GM18517 (cell line): ENCODE results near the gene MVP.
"Not testable (repeated sequence)": the region's sequence is repeated elsewhere in the genome, so short reads cannot be mapped to it uniquely, and the experiment has no call there.

Experiments used
- ATAC-seq: cut with Tn5 transposase; IDR thresholded peaks from one replicate; pipeline ENCODE4 v1.9.1; 2021; ENCODE audit warnings: mild to moderate bottlenecking, moderate library complexity; ENCODE audit not compliant: unreplicated experiment

Gene MVP

DNA sequence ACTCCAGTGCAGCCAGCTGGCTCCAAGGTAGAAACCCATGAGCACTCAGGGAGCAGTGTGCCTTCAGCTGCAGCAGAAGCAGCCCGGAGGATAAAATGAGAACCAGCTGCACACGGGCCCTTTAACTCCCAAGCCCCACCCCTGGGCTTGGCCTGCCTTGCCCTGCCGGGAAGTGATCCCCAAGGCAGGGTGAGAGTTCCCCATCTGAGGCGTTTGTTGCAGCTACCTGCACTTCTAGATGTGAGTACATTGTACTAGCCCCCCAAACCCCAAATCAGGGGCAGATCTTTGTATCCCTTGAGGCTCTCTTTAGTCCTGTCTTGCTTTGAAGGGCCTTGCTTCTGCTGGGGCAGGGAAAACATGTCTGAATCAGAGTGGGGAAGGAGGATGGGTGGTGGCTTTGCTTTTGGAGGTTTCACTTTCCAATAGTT, at the start of gene MVP:
MVP (plus strand) TSS at position 192 of the 431 bp plus-strand sequence. CDS start 10,088 bp downstream, outside the sequence.
- no peak for ATAC-seq

DNA sequence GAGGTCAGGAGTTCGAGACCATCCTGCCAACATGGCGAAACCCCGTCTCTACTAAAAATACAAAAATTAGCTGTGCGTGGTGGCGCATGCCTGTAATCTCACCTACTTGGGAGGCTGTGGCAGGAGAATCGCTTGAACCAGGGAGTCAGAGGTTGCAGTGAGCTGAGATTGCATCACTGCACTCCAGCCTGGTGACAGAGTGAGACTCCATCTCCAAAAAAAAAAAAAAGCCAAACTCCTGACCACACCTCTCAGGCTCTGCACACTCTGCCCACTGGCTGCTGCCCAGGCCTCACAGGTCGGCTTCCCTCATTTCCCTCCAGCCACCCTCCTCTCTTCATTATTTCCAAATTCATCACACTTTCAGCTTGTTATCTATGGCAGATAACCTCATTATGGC, 47.9 kb upstream of the MVP start:
- not testable (repeated sequence) for ATAC-seq

DNA sequence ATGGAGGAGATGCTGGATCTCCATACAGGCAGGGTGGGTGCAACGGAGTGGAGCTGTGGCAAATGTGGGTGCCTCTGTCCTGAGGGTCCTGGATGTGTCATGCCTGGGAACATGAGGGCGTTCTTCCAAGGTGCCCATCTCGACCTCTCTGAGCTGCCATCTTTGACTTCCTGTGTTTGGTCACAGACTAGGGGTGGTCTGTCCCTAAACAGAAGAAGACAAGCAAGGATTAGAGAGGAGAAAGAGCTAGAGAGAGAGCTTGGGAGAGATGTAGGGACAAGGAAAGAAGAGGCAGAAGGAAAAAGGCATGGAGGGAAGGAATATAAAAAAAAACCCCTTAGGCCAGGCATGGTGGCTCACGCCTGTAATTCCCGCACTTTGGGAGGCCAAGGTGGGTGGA, 45.5 kb upstream of the MVP start:
- ATAC-seq = no peak

DNA sequence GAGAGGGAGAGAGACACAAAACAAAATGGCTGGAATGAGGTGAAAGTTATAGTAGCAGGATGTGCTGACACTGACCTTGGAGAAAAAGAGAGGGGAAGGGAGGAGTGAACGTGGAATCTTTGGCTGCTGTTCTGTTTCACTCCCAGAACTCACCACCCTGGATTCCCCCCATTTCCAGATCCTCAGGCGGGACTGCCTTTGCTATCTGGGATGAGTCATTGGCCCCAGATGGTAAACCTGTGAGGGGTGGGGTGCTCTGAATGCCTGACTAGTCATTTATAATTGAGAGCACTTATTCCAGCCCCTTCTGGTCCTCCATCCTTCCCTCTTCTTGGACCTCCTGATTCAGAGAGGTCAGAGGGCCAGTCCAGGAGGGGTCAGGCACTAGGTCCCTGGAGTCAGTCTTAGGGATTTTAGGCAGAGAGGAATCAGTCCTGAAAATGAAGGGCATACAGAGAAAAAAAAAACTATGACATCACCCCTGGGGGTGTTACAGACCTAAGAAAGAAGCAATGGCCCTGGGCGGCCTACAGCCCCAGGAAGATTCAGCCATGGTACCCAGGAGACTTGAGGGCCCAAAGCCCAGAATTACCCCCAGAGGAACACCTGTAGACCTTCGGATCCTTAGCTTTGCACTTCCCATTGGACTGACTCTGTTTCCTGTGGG, 44.4 kb upstream of the MVP start:
- no peak for ATAC-seq

DNA sequence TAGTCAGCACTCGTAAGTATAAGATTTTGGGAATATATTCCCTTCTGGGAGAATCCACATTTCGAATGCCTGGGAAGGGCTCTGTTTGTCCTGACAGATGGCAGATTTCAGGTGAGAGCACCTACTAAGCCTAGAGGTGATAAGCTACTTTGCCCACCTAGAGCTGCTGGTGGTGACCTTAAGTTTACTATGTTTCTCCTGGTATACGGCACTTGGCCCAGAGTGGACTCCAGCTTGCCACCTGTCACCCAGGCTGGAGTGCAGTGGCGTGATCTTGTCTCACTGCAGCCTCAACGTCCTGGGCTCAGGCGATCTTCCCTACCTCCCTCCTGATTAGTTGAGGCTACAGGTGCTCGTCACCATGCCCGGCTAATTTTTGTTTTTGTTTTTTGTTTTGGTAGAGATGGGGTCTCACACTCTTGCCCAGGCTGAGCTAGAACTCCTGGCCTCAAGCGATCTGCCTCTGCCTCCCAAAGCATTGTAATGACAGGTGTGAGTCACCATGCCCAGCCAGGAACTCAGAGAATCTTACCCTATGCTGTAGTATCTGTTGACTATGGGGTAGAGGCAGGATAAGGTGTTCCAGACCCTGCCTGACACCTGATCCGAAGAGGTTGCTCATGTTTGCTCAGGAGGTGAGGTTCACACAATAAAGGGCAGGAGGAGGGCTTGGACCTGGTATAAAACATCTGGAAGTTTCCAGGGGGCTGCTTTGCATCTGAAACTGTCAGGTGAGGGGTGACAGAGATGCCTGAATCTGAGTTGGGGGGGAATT, 42.5 kb upstream of the MVP start, which contains the start of gene ZG16:
ZG16 (plus strand) TSS at position 681 of the 775 bp plus-strand sequence. CDS start 1,011 bp downstream, outside the sequence.
- no peak for ATAC-seq

DNA sequence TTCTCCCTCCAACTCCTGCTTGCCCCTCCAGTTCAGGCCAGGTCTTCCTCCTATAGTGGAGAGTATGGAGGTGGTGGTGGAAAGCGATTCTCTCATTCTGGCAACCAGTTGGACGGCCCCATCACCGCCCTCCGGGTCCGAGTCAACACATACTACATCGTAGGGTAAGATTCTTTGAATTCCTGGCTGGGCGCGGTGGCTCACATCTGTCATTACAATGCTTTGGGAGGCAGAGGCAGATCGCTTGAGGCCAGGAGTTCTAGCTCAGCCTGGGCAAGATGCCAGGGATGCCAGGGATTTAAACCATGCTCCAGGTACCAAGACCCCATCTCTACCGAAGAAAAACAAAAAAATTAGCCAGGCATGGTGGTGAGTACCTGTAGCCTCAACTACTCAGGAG, 40.8 kb upstream of the MVP start:
- no peak for ATAC-seq

DNA sequence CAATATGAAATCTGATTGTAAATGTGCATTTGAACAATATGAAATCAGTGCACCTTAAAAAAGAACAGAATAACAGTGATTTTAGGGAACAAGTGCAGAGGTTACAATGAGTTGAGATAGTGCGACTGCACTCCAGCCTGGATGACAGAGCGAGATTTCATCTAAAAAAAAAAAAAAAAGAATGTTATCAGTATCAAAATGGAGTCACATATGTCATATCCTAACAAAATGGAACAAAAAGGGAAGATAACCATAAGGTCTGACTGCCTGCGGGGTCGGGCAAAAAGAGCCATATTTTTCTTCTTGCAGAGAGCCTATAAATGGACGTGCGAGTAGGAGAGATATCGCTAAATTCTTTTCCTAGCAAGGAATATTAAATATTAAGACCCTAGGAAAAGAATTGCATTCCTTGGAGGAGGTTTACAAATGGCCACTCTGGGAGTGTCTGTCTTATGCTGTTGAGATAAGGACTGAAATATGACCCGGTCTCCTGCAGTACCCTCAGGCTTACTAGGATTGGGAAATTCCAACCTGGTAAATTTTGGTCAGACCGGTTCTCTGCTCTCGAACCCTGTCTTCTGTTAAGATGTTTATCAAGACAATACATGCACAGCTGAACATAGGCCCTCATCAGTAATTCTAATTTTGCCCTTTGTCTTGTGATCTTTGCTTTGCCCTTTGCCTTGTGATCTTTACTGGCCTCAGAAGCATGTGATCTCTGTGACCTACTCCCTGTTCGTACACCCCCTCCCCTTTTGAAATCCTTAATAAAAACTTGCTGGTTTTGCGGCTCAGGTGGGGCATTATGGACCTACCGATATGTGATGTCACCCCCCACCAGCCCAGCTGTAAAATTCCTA, 36.9 kb upstream of the MVP start:
- not testable (repeated sequence) for ATAC-seq

DNA sequence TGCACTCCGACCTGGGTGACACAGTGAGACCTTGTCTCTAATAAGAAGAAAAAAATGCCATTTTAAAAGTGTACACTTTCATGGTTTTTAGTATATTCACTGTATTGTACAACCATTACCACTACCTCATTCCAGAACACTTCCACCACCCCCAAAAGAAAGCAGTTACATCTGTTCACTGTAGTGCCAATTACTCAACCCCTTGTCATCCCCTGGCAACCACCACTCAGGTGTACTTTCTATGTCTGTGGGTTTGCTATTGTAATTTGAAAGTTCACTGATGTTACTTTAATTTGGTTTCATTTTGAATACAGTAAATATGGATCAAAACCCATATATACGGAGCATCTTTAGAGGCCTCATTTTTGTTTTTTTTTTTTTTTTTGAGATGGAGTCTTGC, 36.1 kb upstream of the MVP start:
- no peak for ATAC-seq

DNA sequence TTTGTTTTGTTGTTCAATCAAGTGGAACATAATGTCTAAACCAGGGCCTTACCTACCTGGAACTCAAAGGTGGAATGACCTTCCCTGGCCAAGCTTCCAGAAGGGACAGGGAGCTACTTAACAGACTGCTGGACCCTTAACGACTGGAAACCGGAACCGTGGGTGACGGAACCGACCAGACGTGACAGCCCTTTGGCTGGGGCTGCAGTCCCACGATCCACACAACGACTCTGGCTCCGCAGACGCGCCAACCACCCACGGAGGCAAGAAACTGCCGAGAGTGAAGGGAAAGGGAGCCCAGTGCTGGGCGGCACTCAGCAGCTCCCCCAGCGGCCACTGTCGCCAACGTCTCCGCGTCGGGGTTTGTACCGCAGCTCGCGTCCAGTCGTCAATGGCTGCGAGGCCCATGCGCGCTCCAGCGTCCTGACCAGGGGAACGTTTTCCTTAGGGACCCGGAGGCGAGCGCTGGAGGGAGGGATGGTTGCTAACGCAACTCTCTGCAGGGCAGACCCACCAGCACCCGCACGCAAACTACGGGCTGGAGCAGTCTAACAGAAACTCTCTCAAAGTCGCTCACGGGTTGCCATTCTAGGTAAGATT, 35.3 kb upstream of the MVP start:
- ATAC-seq = no peak

DNA sequence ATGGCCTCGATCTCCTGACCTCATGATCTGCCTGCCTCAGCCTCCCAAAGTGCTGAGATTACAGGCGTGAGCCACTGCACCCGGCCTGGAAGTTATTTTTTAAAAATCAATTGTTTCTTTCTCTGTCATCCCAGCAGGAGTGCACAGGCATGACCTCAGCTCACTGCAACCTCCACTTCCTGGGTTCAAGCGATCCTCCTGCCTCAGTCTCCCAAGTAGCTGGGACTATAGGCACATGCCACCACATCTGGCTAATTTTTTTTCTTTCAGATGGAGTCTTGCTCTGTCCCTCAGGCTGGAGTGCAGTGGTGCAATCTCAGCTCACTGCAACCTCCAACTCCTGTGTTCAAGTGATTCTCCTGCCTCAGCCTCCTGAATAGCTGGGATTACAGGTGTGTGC, 33.1 kb upstream of the MVP start:
- ATAC-seq = not testable (repeated sequence)

DNA sequence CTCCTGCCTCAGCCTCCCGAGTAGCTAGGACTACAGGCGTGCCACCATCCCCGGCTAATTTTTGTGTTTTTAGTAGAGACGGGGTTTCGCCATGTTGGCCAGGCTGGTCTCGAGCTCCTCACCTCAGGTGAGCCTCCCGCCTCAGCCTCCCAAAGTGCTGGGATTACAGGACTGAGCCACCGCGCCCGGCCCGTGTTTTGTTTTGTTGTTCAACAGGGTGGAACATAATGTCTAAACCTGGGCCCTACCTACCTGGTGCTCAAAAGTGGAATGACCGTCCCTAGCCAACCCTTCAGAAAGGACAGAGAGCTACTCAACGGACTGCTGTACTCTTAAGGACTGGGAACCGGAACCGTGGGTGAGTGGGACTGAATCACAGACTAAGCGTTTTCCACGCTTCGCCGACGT, 30.5 kb upstream of the MVP start:
- ATAC-seq = no peak

DNA sequence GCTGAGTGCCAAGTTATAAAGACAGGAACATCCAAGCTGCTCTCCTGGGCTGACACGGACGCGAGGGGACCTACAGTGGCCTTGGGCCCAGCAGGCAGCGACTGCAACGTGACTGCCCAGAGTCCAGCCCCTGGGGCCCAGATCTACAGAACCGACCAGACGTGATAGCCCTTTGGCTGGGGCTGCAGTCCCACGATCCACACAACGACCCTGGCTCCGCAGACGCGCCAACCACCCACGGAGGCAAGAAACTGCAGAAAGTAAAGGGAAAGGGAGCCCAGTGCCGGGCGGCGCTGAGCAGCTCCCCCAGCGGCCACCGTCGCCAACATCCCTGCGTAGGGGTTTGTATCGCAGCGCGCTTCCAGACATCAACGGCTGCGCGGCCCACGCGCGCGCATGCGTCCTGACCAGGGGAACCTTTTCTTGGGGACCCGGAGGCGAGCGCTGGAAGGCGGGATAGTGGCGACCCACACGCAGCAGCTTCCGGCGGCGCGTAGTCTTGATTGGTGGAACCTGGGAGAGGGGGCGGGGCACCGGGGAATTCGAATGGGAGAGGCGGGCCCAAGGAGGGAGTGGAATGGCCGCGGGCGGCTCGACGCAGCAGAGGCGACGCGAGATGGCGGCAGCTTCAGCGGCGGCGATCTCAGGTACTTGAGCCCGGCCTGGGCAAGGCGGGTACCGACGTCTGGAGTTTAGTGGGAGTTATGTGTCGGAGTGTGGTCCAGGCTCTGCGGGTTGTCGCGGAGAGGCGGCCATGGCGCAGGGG, 29.9 kb upstream of the MVP start, which contains the start of gene KIF22:
KIF22 (plus strand) TSS at position 569 of the 766 bp plus-strand sequence; CDS start at position 578, 9 bp downstream.
- ATAC-seq = peak; percentile 90

DNA sequence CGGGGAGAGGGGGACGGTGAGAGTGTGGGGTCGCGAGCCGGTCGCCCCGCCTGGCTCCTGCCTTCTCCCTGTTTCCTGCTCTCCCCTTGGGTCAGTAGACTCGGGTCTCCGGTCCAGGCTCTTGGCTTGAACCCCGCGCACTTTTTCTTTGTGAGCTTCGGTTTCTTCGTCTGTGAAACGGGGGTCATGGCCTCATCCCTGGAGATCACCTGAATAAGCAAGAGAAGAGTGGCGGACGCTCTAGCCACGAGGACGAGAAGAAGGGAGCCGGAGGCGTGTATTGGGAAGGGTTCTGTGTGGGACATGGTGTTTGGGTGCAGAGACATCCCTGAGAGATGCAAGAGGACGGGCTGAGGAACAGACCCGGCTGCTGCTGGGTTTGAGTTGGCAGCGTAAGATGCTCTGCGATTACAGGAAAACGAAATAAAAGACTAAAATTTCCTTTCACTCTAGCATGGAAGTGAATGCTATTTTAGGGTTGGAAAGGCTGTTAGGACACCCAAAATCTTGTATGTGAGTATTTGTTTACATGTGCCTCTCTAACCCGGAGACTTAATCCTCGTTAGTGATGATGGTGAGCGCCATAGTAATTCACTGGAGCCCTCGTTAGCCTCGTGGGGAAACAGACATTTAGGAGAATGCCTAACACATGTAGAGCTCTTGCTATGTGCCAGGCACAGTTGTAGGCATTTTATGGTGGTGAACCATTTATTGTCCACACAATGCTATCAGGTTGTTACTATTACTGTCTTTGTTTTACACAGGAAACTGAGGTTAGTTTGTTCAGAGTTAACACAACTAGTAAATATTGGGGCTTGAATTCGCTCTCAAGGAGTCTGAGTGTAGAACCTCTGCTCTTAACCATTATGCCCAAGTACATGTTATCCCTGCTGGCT, 29.1 kb upstream of the MVP start:
- ATAC-seq = no peak

DNA sequence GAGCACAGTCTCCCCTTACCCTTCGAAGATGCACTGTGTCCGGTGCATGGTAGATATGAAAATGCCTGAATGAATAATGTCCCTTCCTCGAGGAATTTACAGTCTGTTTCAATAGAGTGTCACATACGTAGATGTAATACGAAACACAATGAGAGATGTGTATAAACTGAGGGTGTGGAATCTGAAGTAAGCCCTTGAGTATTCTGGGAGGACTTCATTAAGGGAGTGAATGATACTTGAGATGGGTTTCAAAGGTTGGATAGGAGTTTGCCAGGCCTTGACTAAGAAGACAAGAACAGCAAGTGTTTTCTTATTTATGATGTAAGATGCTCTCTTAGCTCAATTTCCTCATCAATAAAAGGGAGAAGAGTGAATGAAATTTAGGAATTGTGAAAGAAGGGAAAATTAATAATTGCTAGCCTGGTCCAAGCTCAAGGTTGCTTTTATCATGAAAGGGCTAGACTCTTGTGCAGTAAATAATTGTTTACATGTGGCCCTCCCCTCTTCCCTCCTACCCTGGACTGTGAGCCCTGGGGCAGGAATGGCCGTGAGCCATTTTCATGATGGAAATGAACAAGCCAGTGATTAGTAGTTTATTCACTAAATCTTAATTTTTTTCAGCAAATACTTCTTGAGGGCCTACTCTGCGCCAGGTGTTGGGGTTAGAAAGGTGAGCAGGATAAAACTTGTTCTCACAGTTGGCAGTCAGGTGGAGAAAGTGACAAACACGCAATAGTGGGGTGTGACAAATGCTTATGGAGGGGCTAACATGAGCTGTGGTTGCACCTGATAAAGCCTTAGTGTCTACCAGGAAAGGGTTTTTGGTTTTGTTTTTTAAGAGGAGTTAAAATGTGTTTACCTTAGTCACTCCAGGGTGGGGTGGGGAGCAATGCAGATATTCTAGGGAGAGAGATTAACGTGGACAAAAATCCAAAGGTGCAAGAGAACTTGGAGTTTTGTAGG, 28.1 kb upstream of the MVP start:
- no peak for ATAC-seq

DNA sequence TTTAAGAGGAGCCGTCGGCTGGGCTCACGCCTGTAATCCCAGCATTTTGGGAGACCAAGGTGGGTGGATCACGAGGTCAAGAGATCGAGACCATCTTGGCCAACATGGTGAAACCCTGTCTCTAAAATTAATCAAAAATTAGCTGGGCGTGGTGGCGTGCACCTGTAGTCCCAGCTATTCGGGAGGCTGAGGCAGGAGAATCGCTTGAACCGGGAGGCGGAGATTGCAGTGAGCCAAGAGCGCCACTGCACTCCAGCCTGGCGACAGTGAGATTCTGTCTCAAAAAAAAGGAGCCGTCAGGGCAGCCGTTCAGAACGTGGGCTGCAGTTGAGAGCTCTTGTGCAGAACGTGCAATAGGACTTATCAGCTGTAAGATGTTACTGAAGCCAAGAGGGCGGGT, 27.1 kb upstream of the MVP start:
- ATAC-seq = not testable (repeated sequence)

DNA sequence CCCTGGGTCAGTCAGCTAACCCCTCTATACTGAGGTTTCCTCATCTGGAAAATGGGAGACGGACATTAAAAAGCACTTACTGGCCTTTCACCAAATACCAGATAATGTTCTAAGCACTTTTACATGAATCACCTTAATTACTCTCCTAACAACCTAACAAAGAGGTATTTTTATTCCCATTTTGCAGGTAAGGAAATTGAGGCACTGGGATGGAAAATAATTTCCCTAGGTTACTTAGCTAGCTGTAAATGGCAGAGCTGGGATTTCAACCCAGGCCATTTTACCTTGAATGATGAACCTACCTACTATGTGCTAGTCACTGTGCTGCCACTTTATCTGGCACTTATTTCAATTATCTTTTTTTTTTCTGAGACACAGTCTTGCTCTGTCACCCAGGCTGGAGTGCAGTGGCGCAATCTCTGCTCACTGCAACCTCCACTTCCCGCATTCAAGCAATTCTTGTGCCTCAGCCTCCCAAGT, 26.0 kb upstream of the MVP start:
- no peak for ATAC-seq

DNA sequence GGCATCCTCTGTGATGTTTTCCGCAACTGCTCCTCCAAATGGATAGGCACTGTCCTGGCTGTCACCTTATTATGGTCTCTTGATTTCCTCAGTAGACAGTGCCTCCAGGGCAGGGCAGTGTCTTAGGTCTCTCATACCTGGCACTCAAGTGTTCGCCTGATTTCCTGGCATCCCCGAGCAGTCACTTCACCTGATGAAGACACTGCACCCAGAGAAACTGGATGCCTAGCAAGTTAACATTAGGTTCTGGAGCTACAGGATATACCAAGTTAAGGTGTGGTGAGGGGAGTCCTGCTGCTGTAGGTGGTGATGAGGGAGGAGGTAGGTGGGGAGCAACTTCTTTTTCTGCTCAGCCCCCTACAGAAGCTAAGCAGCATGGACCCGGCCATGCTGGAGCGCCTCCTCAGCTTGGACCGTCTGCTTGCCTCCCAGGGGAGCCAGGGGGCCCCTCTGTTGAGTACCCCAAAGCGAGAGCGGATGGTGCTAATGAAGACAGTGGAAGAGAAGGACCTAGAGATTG, 17.8 kb upstream of the MVP start:
- no peak for ATAC-seq
